Endothelial cell of umbilical vein (primary cell): ENCODE data around the gene TROAP. TPM values are rescaled to one million over a fixed set of nuclear protein-coding genes. Genes with fewer than 3 reads are reported as not detected.
A peak's percentile ranks its signal among the peaks of the same experiment; 100 is the strongest.

ENCODE experiments used
- BruUV-seq: library from RNA; stranded (reverse); fragments of 400-500 nt; replicated peaks from 2 replicates; lab custom pipeline; 2021; lab: Mats Ljungman, UMichigan
- CTCF ChIA-PET: fragments of 300-600, 350-600 bp; sonication (Branson Sonifier 250); formaldehyde crosslinking; loops from one replicate; lab custom pipeline; 2021; ENCODE audit warnings: antibody characterized with exemption, inconsistent platforms; lab: Charles Lee
- POLR2A ChIA-PET: fragments of 300-600, 350-600 bp; sonication (Branson Sonifier 250); formaldehyde crosslinking; loops from one replicate; lab custom pipeline; 2021; ENCODE audit warnings: antibody characterized with exemption, inconsistent platforms; lab: Charles Lee
- DNase-seq: peaks from one replicate; pipeline ENCODE4 v3.0.0-alpha.2; 2011; ENCODE audit warnings: low read depth, low spot score
- FAIRE-seq: peaks from 2 replicates; lab custom pipeline; 2011; peaks lifted over from hg19 to GRCh38; lab: Jason Lieb, UNC
- H2AFZ ChIP-seq: 2 replicates; pipeline ENCODE4 v1.6.0; 2012; ENCODE audit warnings: low read depth, low read length, control low read depth, inconsistent platforms
- H3K27ac ChIP-seq: 2 replicates; pipeline ENCODE4 v1.5.1; 2011; ENCODE audit warnings: low read depth, mild to moderate bottlenecking, control low read depth, low read length, moderate library complexity; ENCODE audit not compliant: insufficient read depth
- H3K27me3 ChIP-seq, 2 experiments: 2 replicates each; pipeline versions ENCODE4 v1.6.0 to v1.6.1; 2011; ENCODE audit warnings: low read length in 2 of 2, mixed read lengths in 1 of 2; ENCODE audit not compliant: control insufficient read depth in 2 of 2, insufficient read depth in 2 of 2
- H3K36me3 ChIP-seq, 2 experiments: 2 replicates in 1 of 2; 3 replicates in 1 of 2; pipeline ENCODE4 v1.5.1; 2011; ENCODE audit warnings: low read length in 2 of 2, mild to moderate bottlenecking in 1 of 2, moderate library complexity in 1 of 2; ENCODE audit not compliant: control insufficient read depth in 2 of 2, insufficient read depth in 2 of 2; ENCODE audit errors: extremely low read depth in 1 of 2
- H3K4me1 ChIP-seq: 3 replicates; pipeline ENCODE4 v1.5.1; 2011; ENCODE audit warnings: mild to moderate bottlenecking, low read length; ENCODE audit not compliant: control insufficient read depth, insufficient read depth; ENCODE audit errors: extremely low read depth
- H3K4me2 ChIP-seq: 2 replicates; pipeline ENCODE4 v1.6.1; 2011; ENCODE audit warnings: low read length, control low read depth, mixed read lengths; ENCODE audit not compliant: insufficient read depth
- H3K4me3 ChIP-seq, 3 experiments: fragments of 200-600 bp in 1 of 3; sonication (generic), shearing (Covaris generic) in 1 of 3; replicated peaks in 1 of 3; 2 replicates each; pipeline ENCODE4 v1.5.1; 2011 to 2016; ENCODE audit warnings: control low read depth in 3 of 3, low read length in 3 of 3, mild to moderate bottlenecking in 2 of 3, inconsistent platforms in 1 of 3, low read depth in 1 of 3, moderate library complexity in 1 of 3; ENCODE audit not compliant: insufficient read depth in 1 of 3
- H3K79me2 ChIP-seq: 2 replicates; pipeline ENCODE4 v1.6.0; 2012; ENCODE audit warnings: low read length, inconsistent platforms; ENCODE audit not compliant: control insufficient read depth, insufficient read depth
- H3K9ac ChIP-seq: replicated peaks from 2 replicates; pipeline ENCODE3; 2011; ENCODE audit warnings: low read length, control low read depth; ENCODE audit not compliant: insufficient read depth; ENCODE audit errors: extremely low read depth
- H3K9me1 ChIP-seq: replicated peaks from 3 replicates; pipeline ENCODE4 v1.6.0; 2011; ENCODE audit warnings: mild to moderate bottlenecking, low read length; ENCODE audit not compliant: control insufficient read depth, insufficient read depth; ENCODE audit errors: extremely low read depth
- H3K9me3 ChIP-seq: replicated peaks from 2 replicates; pipeline ENCODE4 v1.5.1; 2012; ENCODE audit warnings: low read length, inconsistent platforms; ENCODE audit not compliant: control insufficient read depth, insufficient read depth
- H4K20me1 ChIP-seq: replicated peaks from 2 replicates; pipeline ENCODE3; 2011; ENCODE audit warnings: mild to moderate bottlenecking, low read length; ENCODE audit not compliant: control insufficient read depth, insufficient read depth; ENCODE audit errors: extremely low read depth
- CTCF ChIP-seq, 2 donors: IDR thresholded peaks; 1 replicate in 1 of 2; 2 replicates in 1 of 2; pipeline ENCODE4 v1.5.1; 2011; ENCODE audit warnings: low read length in 2 of 2, mild to moderate bottlenecking in 2 of 2, moderate library complexity in 2 of 2, control low read depth in 1 of 2, inconsistent platforms in 1 of 2, low read depth in 1 of 2; ENCODE audit not compliant: insufficient read depth in 1 of 2; ENCODE audit errors: extremely low read depth in 1 of 2
- EZH2 ChIP-seq: IDR thresholded peaks from 2 replicates; pipeline ENCODE4 v1.6.1; 2012; ENCODE audit warnings: borderline replicate concordance, low read depth, mild to moderate bottlenecking, moderate library complexity, low read length, inconsistent platforms; ENCODE audit not compliant: severe bottlenecking
- FOS ChIP-seq: IDR thresholded peaks from 2 replicates; pipeline ENCODE4 v1.6.1; 2011; ENCODE audit warnings: mild to moderate bottlenecking, low read length, moderate library complexity, borderline replicate concordance; ENCODE audit not compliant: insufficient read depth
- GATA2 ChIP-seq: IDR thresholded peaks from 2 replicates; pipeline ENCODE4 v1.7.0; 2011; ENCODE audit warnings: low read depth, mild to moderate bottlenecking, moderate library complexity, mixed read lengths, low read length; ENCODE audit not compliant: insufficient read length, insufficient read depth
- JUN ChIP-seq: IDR thresholded peaks from 2 replicates; pipeline ENCODE4 v1.6.1; 2011; ENCODE audit warnings: borderline replicate concordance, low read depth; ENCODE audit not compliant: insufficient read length, insufficient read depth
- MYC ChIP-seq: IDR thresholded peaks from one replicate; pipeline ENCODE4 v1.6.1; 2011; ENCODE audit warnings: mild to moderate bottlenecking, low read depth, low read length
- POLR2A ChIP-seq: IDR thresholded peaks from 2 replicates; pipeline ENCODE4 v1.6.1; 2012; ENCODE audit warnings: low read depth, mild to moderate bottlenecking, control low read depth, low read length
- POLR2AphosphoS5 ChIP-seq: IDR thresholded peaks from 2 replicates; pipeline ENCODE4 v1.6.1; 2012; ENCODE audit warnings: low read depth, mild to moderate bottlenecking, control low read depth, low read length, moderate library complexity; ENCODE audit not compliant: insufficient read depth
- dilution Hi-C: fragments of 300-500 bp; cut with MboI; formaldehyde crosslinking; loops from one replicate; pipeline ENCODE4 v1.15.0; 2019; ENCODE audit warnings: low sequenced_read_pairs; ENCODE audit not compliant: extremely low pct_ligation_motif_present
- intact Hi-C: fragments of 100-400 bp; cut with micrococcal nuclease; formaldehyde crosslinking; loops from one replicate; pipeline ENCODE4 v1.10.0; 2022
- polyA plus RNA-seq, 4 experiments: library from polyadenylated mRNA; depleted of rRNA in 3 of 4; stranded (reverse) in 3 of 4; unstranded in 1 of 4; fragments of >200 nt; gene quantifications; 2 replicates each; pipeline versions ENCODE4 v1.2.1 to v1.2.3, GENCODE V29; 2011 to 2012; ENCODE audit warnings: missing spikeins in 1 of 4
- total RNA-seq: library from RNA; stranded (reverse); gene quantifications from 2 replicates; pipeline ENCODE4 v1.2.3, GENCODE V29; 2021
- TF ChIP-seq, protein P1 (sequence below): IDR thresholded peaks from 2 replicates; pipeline ENCODE4 v1.6.1; 2011; ENCODE audit not compliant: insufficient read depth, insufficient read length

TROAP gene
- total and polyA plus RNA-seq, 2 donors (not counting 3 experiments of a cell fraction or from before 2014, with no cell fraction given) = 31.7 to 68.6 TPM

DNA sequence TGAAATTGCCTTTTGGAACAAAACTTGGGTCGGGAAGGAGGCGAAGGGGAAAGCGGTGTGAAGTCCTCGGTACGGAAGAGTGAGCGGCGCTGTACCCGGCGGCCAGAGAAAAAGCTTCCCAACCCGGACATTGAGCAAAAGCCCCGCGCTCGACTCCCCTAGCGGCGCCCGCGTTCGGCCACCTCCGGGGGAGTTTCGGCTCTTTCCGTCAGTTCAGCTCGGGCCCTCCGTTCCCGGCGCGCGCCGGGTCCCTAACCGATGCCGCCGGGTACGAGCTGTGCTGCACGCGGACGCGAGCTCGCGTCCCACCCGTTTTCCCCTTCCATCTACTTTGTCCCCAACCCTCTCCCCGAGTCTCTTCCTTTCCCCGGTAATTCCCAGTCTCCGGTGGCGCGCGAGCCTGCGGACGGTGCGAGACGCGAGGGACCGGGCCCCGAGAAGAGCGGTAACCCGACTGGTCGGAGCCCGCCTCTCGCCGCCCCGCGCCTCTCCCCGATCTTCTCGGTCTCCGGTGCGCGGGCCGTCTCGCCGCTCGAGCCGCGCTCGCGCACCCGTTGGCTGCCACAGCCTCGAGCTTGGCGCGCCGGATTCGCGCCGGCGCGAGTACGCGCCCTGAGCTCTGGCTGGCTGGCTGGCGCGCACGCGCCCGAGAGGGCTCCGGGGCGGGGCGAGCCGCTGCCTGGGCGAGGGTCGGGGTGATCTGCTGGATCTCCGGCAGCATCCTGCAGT is 43.8 kb downstream of the TROAP start:
- Histone ChIP-seq H2AFZ (peak overlapping the region; percentile 26), H3K27me3 (no peaks in the 10 kb centered on the region), H3K9ac (peak overlapping the region; percentile 95), H3K36me3 (no peaks in the 10 kb centered on the region), H3K9me1 (no peaks in the 10 kb centered on the region), H4K20me1 (peaks cover 3% of the 10 kb centered on the region), H3K4me2 (peak overlapping the region; percentile 56), H3K4me3 (peak overlapping the region; percentile 76 to 94 (median 85)), H3K4me1 (peaks cover 35% of the 10 kb centered on the region), H3K27ac (peak overlapping the region; percentile 77), H3K9me3 (no peaks in the 10 kb centered on the region), H3K79me2 (peaks cover 48% of the 10 kb centered on the region)
- CTCF ChIA-PET = interaction anchor here (0.7 to 12.8 kb wide), 21 partner anchors 9 to 214 kb away, joined by 3 to 679 read pairs (median 5); no protein-coding TSS in a partner anchor
- peak; percentile 57 for FAIRE-seq
- intact Hi-C loops = loop anchor here (1.0 to 5.0 kb wide), 2 partner anchors 144 to 255 kb away; partner anchors contain the start of gene PRPF40B
- POLR2A ChIA-PET = interaction anchor here (0.6 to 2.1 kb wide), 18 partner anchors 9 to 375 kb away, joined by 3 to 15 read pairs (median 4); partner anchors contain the start of genes PRPH, TMBIM6 and TROAP
- TF ChIP-seq EZH2 = no peak
- peak; percentile 46 for TF ChIP-seq POLR2A
- no peak for TF ChIP-seq GATA2
- TF ChIP-seq, protein P1, sequence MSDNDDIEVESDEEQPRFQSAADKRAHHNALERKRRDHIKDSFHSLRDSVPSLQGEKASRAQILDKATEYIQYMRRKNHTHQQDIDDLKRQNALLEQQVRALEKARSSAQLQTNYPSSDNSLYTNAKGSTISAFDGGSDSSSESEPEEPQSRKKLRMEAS = no peak
- no peak for TF ChIP-seq POLR2AphosphoS5
- TF ChIP-seq FOS = no peak
- TF ChIP-seq CTCF (IDR thresholded peaks at IDR 0.05; ENCODE audit: extremely low read depth in 1 of 2, insufficient read depth in 1 of 2, low read depth in 1 of 2, low read length in 2 of 2) = peak in 1 of 2 donors; percentile 44
- no peak for TF ChIP-seq JUN
- no peak for TF ChIP-seq MYC
- peak; percentile 97 for DNase-seq
- BruUV-seq = no TSS peak
- dilution Hi-C loops = loop anchor here (25.0 kb wide), 1 partner anchor 145 kb away; no protein-coding TSS in a partner anchor
